HepG2 (cell line): ENCODE data around the gene CRIM1. TPM values are rescaled to one million over a fixed set of nuclear protein-coding genes. Genes with fewer than 3 reads are reported as not detected.

ENCODE experiments used
- ATAC-seq: fragments of 200-7000 bp; cut with Tn5 transposase; 3 replicates; pipeline ENCODE4 v1.9.1; 2020; ENCODE audit warnings: mild to moderate bottlenecking, moderate library complexity
- BruUV-seq: library from RNA; stranded (reverse); fragments of 400-500 nt; replicated peaks from 2 replicates; lab custom pipeline; 2021; lab: Mats Ljungman, UMichigan
- CTCF ChIA-PET: fragments of 300-600 bp; formaldehyde crosslinking; extraction: SDS; loops from one replicate; lab custom pipeline; 2021; ENCODE audit warnings: low total read pairs, inconsistent platforms, low intra/inter-chr PET ratio; lab: Yijun Ruan, JAX
- POLR2A ChIA-PET: fragments of 350-600 bp; sonication (Branson Sonifier 250); formaldehyde crosslinking; loops from one replicate; lab custom pipeline; 2020; ENCODE audit warnings: antibody characterized with exemption, inconsistent platforms; lab: Yijun Ruan, JAX
- DNase-seq: peaks from one replicate; pipeline ENCODE4 v3.0.0-alpha.2; 2015; ENCODE audit warnings: low spot score
- FAIRE-seq: peaks from 3 replicates; lab custom pipeline; 2011; peaks lifted over from hg19 to GRCh38; lab: Jason Lieb, UNC
- H2AFZ ChIP-seq: one replicate; pipeline ENCODE4 v1.6.1; 2011; ENCODE audit warnings: low read length, inconsistent platforms
- H3K27ac ChIP-seq: fragments of 300-600 bp; 3 replicates; pipeline ENCODE4 v1.8.0; 2011; ENCODE audit warnings: mixed run types, mild to moderate bottlenecking, mixed read lengths, low read length, inconsistent platforms; ENCODE audit not compliant: insufficient read depth; ENCODE audit errors: extremely low read length
- H3K27me3 ChIP-seq, 2 experiments: fragments of 200-600 bp in 1 of 2; 2 replicates in 1 of 2; 3 replicates in 1 of 2; pipeline versions ENCODE4 v1.6.0 to v1.8.0; 2011; ENCODE audit warnings: low read length in 2 of 2, mild to moderate bottlenecking in 2 of 2, moderate library complexity in 2 of 2, inconsistent platforms in 1 of 2; ENCODE audit not compliant: insufficient read depth in 2 of 2, control insufficient read depth in 1 of 2
- H3K36me3 ChIP-seq, 2 experiments: fragments of 200-600 bp in 1 of 2; replicated peaks in 1 of 2; 2 replicates in 1 of 2; 3 replicates in 1 of 2; pipeline versions ENCODE4 v1.5.1 to v1.8.0; 2011; ENCODE audit warnings: low read length in 2 of 2, inconsistent platforms in 1 of 2; ENCODE audit not compliant: insufficient read depth in 2 of 2, control insufficient read depth in 1 of 2
- H3K4me1 ChIP-seq: 2 replicates; pipeline ENCODE4 v1.5.1; 2012; ENCODE audit warnings: low read length, inconsistent platforms; ENCODE audit not compliant: insufficient read depth
- H3K4me2 ChIP-seq: 2 replicates; pipeline ENCODE4 v1.6.0; 2011; ENCODE audit warnings: low read depth, low read length, inconsistent platforms
- H3K4me3 ChIP-seq, 3 experiments: fragments of 200-600 bp in 1 of 3; sonication (generic), shearing (Covaris generic) in 1 of 3; replicated peaks in 1 of 3; 2 replicates each; pipeline ENCODE4 v1.5.1; 2011 to 2016; ENCODE audit warnings: low read length in 3 of 3, inconsistent platforms in 2 of 3, low read depth in 2 of 3, mild to moderate bottlenecking in 2 of 3, control low read depth in 1 of 3, mixed read lengths in 1 of 3; ENCODE audit not compliant: insufficient read depth in 1 of 3
- H3K79me2 ChIP-seq: one replicate; pipeline ENCODE4 v1.6.1; 2011; ENCODE audit warnings: low read length, inconsistent platforms; ENCODE audit not compliant: insufficient read depth
- H3K9ac ChIP-seq: 2 replicates; pipeline ENCODE4 v1.6.0; 2011; ENCODE audit warnings: mild to moderate bottlenecking, low read depth, low read length, inconsistent platforms; ENCODE audit not compliant: insufficient read depth
- H3K9me3 ChIP-seq: 2 replicates; pipeline ENCODE4 v1.5.1; 2012; ENCODE audit warnings: mild to moderate bottlenecking, low read length
- H4K20me1 ChIP-seq: 2 replicates; pipeline ENCODE4 v1.6.0; 2011; ENCODE audit warnings: inconsistent platforms, mild to moderate bottlenecking, low read length, moderate library complexity; ENCODE audit not compliant: insufficient read depth
- FOSL2 ChIP-seq: sonication (generic); formaldehyde crosslinking; IDR thresholded peaks from 2 replicates; pipeline ENCODE4 v1.4.0; 2020; ENCODE audit warnings: missing genetic modification reagents
- PLRG1 ChIP-seq: fragments of 450-650 bp; conservative IDR thresholded peaks from 2 replicates; pipeline ENCODE4 v1.6.1; 2016
- SMAD9 ChIP-seq: sonication (generic); formaldehyde crosslinking; IDR thresholded peaks from 2 replicates; pipeline ENCODE4 v1.5.1; 2020; ENCODE audit warnings: mild to moderate bottlenecking, missing genetic modification reagents
- U2AF1 ChIP-seq: fragments of 200-400 bp; formaldehyde crosslinking; optimal IDR thresholded peaks from 2 replicates; pipeline ENCODE3; 2017; ENCODE audit warnings: mild to moderate bottlenecking, low read depth, low read length
- ZNF138 ChIP-seq: sonication (generic); formaldehyde crosslinking; IDR thresholded peaks from 2 replicates; pipeline ENCODE4 v1.5.0; 2020; ENCODE audit warnings: mild to moderate bottlenecking, low read depth, missing genetic modification reagents
- ZNF709 ChIP-seq: sonication (generic); formaldehyde crosslinking; IDR thresholded peaks from 2 replicates; pipeline ENCODE4 v1.5.0; 2020; ENCODE audit warnings: mild to moderate bottlenecking, missing genetic modification reagents
- ZNF75D ChIP-seq: sonication (generic); formaldehyde crosslinking; IDR thresholded peaks from 2 replicates; pipeline ENCODE4 v1.8.1; 2023; ENCODE audit warnings: missing genetic modification reagents, mild to moderate bottlenecking, borderline replicate concordance
- ZNF83 ChIP-seq: sonication (generic); formaldehyde crosslinking; IDR thresholded peaks from 2 replicates; pipeline ENCODE4 v1.4.0; 2020; ENCODE audit warnings: missing genetic modification reagents, mild to moderate bottlenecking, borderline replicate concordance
- ZNF850 ChIP-seq: sonication (generic); formaldehyde crosslinking; conservative IDR thresholded peaks from 2 replicates; pipeline ENCODE4 v1.9.0; 2021; ENCODE audit warnings: mild to moderate bottlenecking, missing genetic modification reagents
- ZSCAN9 ChIP-seq: IDR thresholded peaks from 2 replicates; pipeline ENCODE4 v1.6.1; 2016; ENCODE audit warnings: borderline replicate concordance
- WGBS: methylation state at CpG from one replicate; pipeline ENCODE4 v1.1.6; 2017; ENCODE audit warnings: low lambda C conversion rate; 5-methylcytosine and 5-hydroxymethylcytosine counted together
- in situ Hi-C: cut with HindIII; loops from 2 replicates; pipeline ENCODE4 v1.10.0; 2017; ENCODE audit warnings: low pct_unique_long_range_greater_than_20kb; ENCODE audit not compliant: extremely low pct_ligation_motif_present
- intact Hi-C: fragments of 100-400 bp; cut with micrococcal nuclease; formaldehyde crosslinking; loops from one replicate; pipeline ENCODE4 v1.10.0; 2022; ENCODE audit not compliant: unreplicated experiment
- polyA plus RNA-seq, 8 experiments: library from polyadenylated mRNA; depleted of rRNA in 3 of 8; stranded (reverse) in 7 of 8; unstranded in 1 of 8; fragments of >200 nt; fragmentation: Illumina TruSeq in 4 of 8; extraction: Trizol in 4 of 8; gene quantifications; 2 replicates each; pipeline versions ENCODE4 v1.2.1 to v1.2.3, GENCODE V29; 2011 to 2016; ENCODE audit warnings: low read depth in 4 of 8, missing spikeins in 1 of 8, mixed read lengths in 1 of 8; ENCODE audit not compliant: insufficient read depth in 1 of 8
- total RNA-seq, 5 experiments: library from RNA; depleted of rRNA; stranded (reverse); fragments of >200 nt; fragmentation: Illumina TruSeq; extraction: Trizol; gene quantifications; 2 replicates each; pipeline ENCODE4 v1.2.3, GENCODE V29; 2016; ENCODE audit warnings: low read depth in 1 of 5
- TF ChIP-seq, protein P1 (sequence below): sonication (generic); formaldehyde crosslinking; IDR thresholded peaks from 2 replicates; pipeline ENCODE4 v1.5.0; 2020; ENCODE audit warnings: missing genetic modification reagents

Gene CRIM1
- total and polyA plus RNA-seq, 2 of the 13 experiments (the other 11 are each of a cell fraction or from before 2014, with no cell fraction given) = 39.1 to 69.9 TPM

DNA sequence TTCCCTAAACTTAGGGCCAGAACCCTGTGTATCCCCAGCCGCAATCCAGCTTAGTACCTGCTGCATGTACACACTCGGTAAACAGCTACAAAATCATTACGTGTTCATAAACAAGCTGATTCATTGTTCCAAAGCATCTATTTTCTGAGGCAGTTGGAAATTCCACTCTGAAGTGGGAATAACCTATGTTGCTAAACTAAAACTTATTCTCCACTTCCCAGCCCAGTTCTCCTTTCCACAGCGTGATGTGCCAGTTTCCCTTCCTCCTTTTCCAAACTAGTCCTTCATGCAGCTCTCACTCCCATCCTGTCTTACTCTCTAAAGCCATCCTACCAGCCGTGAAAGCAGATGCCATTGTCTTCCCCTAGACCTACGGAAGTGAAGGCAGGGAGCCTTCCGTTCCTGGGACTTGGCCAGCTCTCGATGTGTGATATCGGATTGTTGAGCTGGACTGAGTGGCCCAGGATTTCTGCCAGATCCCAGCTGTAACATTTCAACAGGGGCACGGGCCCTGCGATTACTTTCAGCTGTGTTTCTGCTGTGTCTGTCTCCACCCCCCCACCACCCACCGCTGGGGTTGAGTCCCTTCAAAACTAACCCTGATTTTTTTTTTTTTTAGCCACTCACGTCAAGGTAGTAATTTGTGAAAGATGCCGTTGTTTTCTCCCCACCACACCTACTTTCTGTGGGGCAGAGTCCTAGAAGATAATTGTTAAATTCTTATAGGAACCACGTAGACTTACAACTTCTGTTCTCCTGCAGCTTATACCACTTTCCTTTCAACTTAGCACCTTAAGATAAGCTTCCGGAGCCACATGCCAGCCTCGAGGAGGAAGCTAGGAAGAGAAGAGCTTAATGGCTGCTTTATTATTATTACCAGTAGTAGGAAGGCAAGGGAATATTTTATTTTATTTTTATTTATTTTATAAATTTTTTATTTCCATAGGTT is 100.9 kb downstream of the CRIM1 start:
- peaks cover 18 to 49% of the 10 kb centered on the region in 2 experiments for H3K36me3 ChIP-seq
- no peak overlapping the region for H3K4me2 ChIP-seq
- no peak for DNase-seq
- H3K27me3 ChIP-seq = no peaks in the 10 kb centered on the region
- in situ Hi-C loops (loop anchor here (5.0 kb wide), 1 partner anchor 99 kb away; the partner anchor contains the start of gene CRIM1), intact Hi-C loops (loop anchor here (5.0 kb wide), 1 partner anchor 206 kb away; no protein-coding TSS in a partner anchor)
- H3K9ac ChIP-seq = no peak overlapping the region
- no peak for FAIRE-seq
- no peak overlapping the region for H2AFZ ChIP-seq
- no peak for ATAC-seq
- H3K4me3 ChIP-seq = no peak overlapping the region
- WGBS = 96% methylated on average over 17 of the region's 17 CpGs
- no peak overlapping the region for H3K27ac ChIP-seq
- no TSS peak for BruUV-seq
- POLR2A ChIA-PET = no interaction called here
- no peaks in the 10 kb centered on the region for H3K9me3 ChIP-seq
- TF ChIP-seq PLRG1 (no peak), ZNF138 (CRISPR knock-in tag) (no peak), ZSCAN9 (CRISPR knock-in tag) (no peak), ZNF75D (CRISPR knock-in tag) (no peak), ZNF709 (CRISPR knock-in tag) (no peak), FOSL2 (CRISPR knock-in tag) (no peak), U2AF1 (no peak), ZNF83 (CRISPR knock-in tag) (no peak), ZNF850 (no peak), SMAD9 (CRISPR knock-in tag) (no peak)
- TF ChIP-seq, protein P1, sequence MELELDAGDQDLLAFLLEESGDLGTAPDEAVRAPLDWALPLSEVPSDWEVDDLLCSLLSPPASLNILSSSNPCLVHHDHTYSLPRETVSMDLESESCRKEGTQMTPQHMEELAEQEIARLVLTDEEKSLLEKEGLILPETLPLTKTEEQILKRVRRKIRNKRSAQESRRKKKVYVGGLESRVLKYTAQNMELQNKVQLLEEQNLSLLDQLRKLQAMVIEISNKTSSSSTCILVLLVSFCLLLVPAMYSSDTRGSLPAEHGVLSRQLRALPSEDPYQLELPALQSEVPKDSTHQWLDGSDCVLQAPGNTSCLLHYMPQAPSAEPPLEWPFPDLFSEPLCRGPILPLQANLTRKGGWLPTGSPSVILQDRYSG (CRISPR knock-in tag) = no peak
- peaks cover 16% of the 10 kb centered on the region for H4K20me1 ChIP-seq
- H3K4me1 ChIP-seq = peaks cover 70% of the 10 kb centered on the region
- CTCF ChIA-PET = no interaction called here
- peaks cover 7% of the 10 kb centered on the region for H3K79me2 ChIP-seq
